GM19455 (cell line): ENCODE measurements around the gene CAMK2G.

Source experiments
- ATAC-seq: cut with Tn5 transposase; IDR thresholded peaks from one replicate; pipeline ENCODE4 v1.9.1; 2021; ENCODE audit not compliant: unreplicated experiment

The CAMK2G gene

GRCh38 chr10:73780966-73781365, 93.4 kb downstream of the CAMK2G start:
- no peak for ATAC-seq

GRCh38 chr10:73780301-73780700, 94.1 kb downstream of the CAMK2G start:
- ATAC-seq = no peak

GRCh38 chr10:73779539-73780197, 94.7 kb downstream of the CAMK2G start:
- no peak for ATAC-seq

GRCh38 chr10:73779018-73779417, 95.3 kb downstream of the CAMK2G start:
- ATAC-seq = no peak

GRCh38 chr10:73774637-73775036, 99.7 kb downstream of the CAMK2G start:
- no peak for ATAC-seq

GRCh38 chr10:73773152-73773879, 101.0 kb downstream of the CAMK2G start:
- ATAC-seq = peak; percentile 5

- peak; percentile 61 for ATAC-seq
Measured at GRCh38 chr10:73772281-73773151, 101.8 kb downstream of the CAMK2G start.

- peak; percentile 52 for ATAC-seq
Measured at GRCh38 chr10:73771722-73772280, 102.6 kb downstream of the CAMK2G start.

- no peak for ATAC-seq
Measured at GRCh38 chr10:73769396-73769795, 105.0 kb downstream of the CAMK2G start.

- ATAC-seq = no peak
Measured at GRCh38 chr10:73768881-73769280, 105.5 kb downstream of the CAMK2G start.

- no peak for ATAC-seq
Measured at GRCh38 chr10:73765066-73765465, 109.3 kb downstream of the CAMK2G start.

GRCh38 chr10:73763343-73763742, 111.0 kb downstream of the CAMK2G start:
- no peak for ATAC-seq

- no peak for ATAC-seq
Measured at GRCh38 chr10:73762915-73763314, 111.4 kb downstream of the CAMK2G start.
